Measurements from ENCODE around the gene MEX3C. TPM values are rescaled to one million over a fixed set of nuclear protein-coding genes. Genes with fewer than 3 reads are reported as not detected.

MEX3C gene
- total and polyA plus RNA-seq, 2 donors from 2014 or later, result 9.5 to 36.6 TPM

DNA sequence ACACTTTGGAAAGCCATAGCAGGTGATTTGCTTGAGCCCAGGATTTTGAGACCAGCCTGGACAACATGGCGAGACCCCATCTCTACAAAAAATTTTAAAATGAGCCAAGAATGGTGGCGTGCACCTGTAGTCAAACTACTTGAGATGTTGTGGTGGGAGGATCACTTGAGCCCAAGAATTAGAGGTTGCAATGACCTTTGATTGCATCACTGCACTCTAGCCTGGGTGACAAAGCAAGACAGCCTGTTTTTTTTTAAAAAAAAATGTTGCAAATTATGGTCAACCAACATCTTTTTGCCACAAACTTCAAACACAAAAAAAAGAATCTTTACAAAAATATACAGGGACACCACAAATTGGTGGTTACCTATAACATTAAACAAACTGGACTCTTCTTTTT, 40.3 kb downstream of the MEX3C start:
- Histone ChIP-seq H3K27me3 (ENCODE audit: control insufficient read depth, insufficient read depth, low read length) (no peaks in the 10 kb centered on the region), H3K9ac (ENCODE audit: low read length in 3 of 3) (no peak overlapping the region), H3K36me3 (ENCODE audit: control insufficient read depth in 2 of 3, insufficient read depth in 3 of 3, low read length in 3 of 3) (no peaks in the 10 kb centered on the region), H3K4me3 (ENCODE audit: low read length in 3 of 3) (no peak overlapping the region), H3K4me1 (ENCODE audit: control insufficient read depth in 2 of 3, insufficient read depth in 2 of 3, low read depth in 1 of 3, low read length in 3 of 3) (no peaks in the 10 kb centered on the region), H3K9me3 (ENCODE audit: control insufficient read depth in 2 of 3, insufficient read depth in 1 of 3, low read length in 3 of 3) (no peaks in the 10 kb centered on the region), H3K27ac (ENCODE audit: low read depth in 2 of 2, low read length in 2 of 2) (no peak overlapping the region)
- intact Hi-C loops (cut with DNase I), result no loop called here
- no peak for TF ChIP-seq CTCF (IDR thresholded peaks at IDR 0.05; ENCODE audit: borderline replicate concordance, extremely low read depth, insufficient read depth)
- DNase-seq (no peak), FAIRE-seq (no peak)

GRCh38 chr18:51154431-51155063, 42.9 kb downstream of the MEX3C start:
- no peak for FAIRE-seq
- no peak for DNase-seq
- Histone ChIP-seq H3K9me3 (ENCODE audit: control insufficient read depth in 2 of 3, insufficient read depth in 1 of 3, low read length in 3 of 3) (no peaks in the 10 kb centered on the region), H3K9ac (ENCODE audit: low read length in 3 of 3) (no peak overlapping the region), H3K36me3 (ENCODE audit: control insufficient read depth in 2 of 3, insufficient read depth in 3 of 3, low read length in 3 of 3) (no peaks in the 10 kb centered on the region), H3K27ac (ENCODE audit: low read depth in 2 of 2, low read length in 2 of 2) (no peak overlapping the region), H3K27me3 (ENCODE audit: control insufficient read depth, insufficient read depth, low read length) (no peaks in the 10 kb centered on the region), H3K4me1 (ENCODE audit: control insufficient read depth in 2 of 3, insufficient read depth in 2 of 3, low read depth in 1 of 3, low read length in 3 of 3) (no peaks in the 10 kb centered on the region), H3K4me3 (ENCODE audit: low read length in 3 of 3) (no peak overlapping the region)
- intact Hi-C loops (cut with DNase I), result no loop called here
- TF ChIP-seq CTCF (IDR thresholded peaks at IDR 0.05; ENCODE audit: borderline replicate concordance, extremely low read depth, insufficient read depth), result no peak

DNA sequence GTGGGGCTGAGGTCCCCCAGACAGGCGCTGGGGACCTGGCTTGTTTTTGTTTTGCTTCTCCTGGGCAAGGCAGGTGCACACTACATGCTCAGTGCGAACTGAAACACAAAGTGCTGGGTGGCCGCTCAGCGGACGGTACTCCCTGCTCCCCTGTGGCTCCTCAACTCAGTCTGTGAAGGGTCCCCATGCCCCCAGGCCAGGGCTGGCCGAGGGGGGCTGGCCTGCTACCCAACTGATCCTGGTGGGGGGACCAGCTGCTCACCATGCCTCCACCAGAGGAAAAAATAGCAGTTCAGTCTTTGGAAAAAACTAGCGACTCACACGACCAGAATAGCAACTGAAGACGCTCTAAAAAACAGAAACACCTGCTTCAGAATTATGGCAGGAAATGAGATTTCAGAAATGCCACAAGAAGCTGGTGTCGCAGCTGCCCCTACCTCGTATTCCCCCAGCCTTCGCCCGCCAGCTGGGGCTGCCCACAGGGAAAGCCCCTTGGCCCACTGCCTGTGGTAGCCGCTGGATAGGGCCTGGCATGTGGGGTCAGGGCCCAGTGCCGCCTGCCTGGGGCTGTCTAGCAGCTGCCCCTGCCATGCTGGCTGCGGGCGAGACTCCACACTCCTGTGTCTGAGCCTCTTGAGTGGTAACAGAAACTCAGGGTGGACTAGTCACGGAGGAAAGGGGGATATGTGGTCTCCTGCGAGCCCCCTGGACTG, 43.7 kb downstream of the MEX3C start:
- intact Hi-C loops (cut with DNase I), result no loop called here
- no peak for FAIRE-seq
- Histone ChIP-seq H3K4me1 (ENCODE audit: control insufficient read depth in 2 of 3, insufficient read depth in 2 of 3, low read depth in 1 of 3, low read length in 3 of 3) (no peaks in the 10 kb centered on the region), H3K27me3 (ENCODE audit: control insufficient read depth, insufficient read depth, low read length) (no peaks in the 10 kb centered on the region), H3K36me3 (ENCODE audit: control insufficient read depth in 2 of 3, insufficient read depth in 3 of 3, low read length in 3 of 3) (no peaks in the 10 kb centered on the region), H3K4me3 (ENCODE audit: low read length in 3 of 3) (no peak overlapping the region), H3K27ac (ENCODE audit: low read depth in 2 of 2, low read length in 2 of 2) (no peak overlapping the region), H3K9me3 (ENCODE audit: control insufficient read depth in 2 of 3, insufficient read depth in 1 of 3, low read length in 3 of 3) (no peaks in the 10 kb centered on the region), H3K9ac (ENCODE audit: low read length in 3 of 3) (no peak overlapping the region)
- no peak for DNase-seq
- no peak for TF ChIP-seq CTCF (IDR thresholded peaks at IDR 0.05; ENCODE audit: borderline replicate concordance, extremely low read depth, insufficient read depth)
